Daoy (cell line): Measurements from ENCODE around the gene CSK. TPM values are rescaled to one million over a fixed set of nuclear protein-coding genes. Genes with fewer than 3 reads are reported as not detected.
"Not testable (repeated sequence)": the region's sequence is repeated elsewhere in the genome, so short reads cannot be mapped to it uniquely, and the experiment has no call there.

ENCODE experiments used
- DNase-seq: peaks from one replicate; pipeline ENCODE4 v3.0.0-alpha.2; 2015; ENCODE audit warnings: low read depth
- total RNA-seq: library from RNA; depleted of rRNA; stranded (reverse); fragments of >200 nt; shearing (Covaris generic); gene quantifications from 2 replicates; pipeline ENCODE4 v1.2.3, GENCODE V29; 2014

Gene CSK
- total RNA-seq, 1 experiment from 2014 or later = 26.9 TPM

GRCh38 chr15:74770211-74770903 is 11.5 kb upstream of the CSK start:
- no peak for DNase-seq

GRCh38 chr15:74773329-74773728 is 8.6 kb upstream of the CSK start:
- DNase-seq = no peak

GRCh38 chr15:74773731-74774252 is 8.1 kb upstream of the CSK start:
- DNase-seq = no peak

- DNase-seq = no peak
Observed at GRCh38 chr15:74775132-74775562, 6.7 kb upstream of the CSK start.

GRCh38 chr15:74775894-74776293 is 6.0 kb upstream of the CSK start:
- DNase-seq = no peak

GRCh38 chr15:74776821-74777768 is 4.8 kb upstream of the CSK start:
- no peak for DNase-seq

- DNase-seq = no peak
Observed at GRCh38 chr15:74777769-74778598, 3.9 kb upstream of the CSK start.

GRCh38 chr15:74778599-74778970 is 3.3 kb upstream of the CSK start:
- no peak for DNase-seq

- DNase-seq = no peak
Observed at GRCh38 chr15:74779162-74779648, 2.7 kb upstream of the CSK start.

- DNase-seq = no peak
Observed at GRCh38 chr15:74780523-74781430, 1.1 kb upstream of the CSK start.

- DNase-seq = no peak
Observed at GRCh38 chr15:74782259-74783071, 585 bp downstream of the CSK start.

GRCh38 chr15:74783072-74783807 is 1.4 kb downstream of the CSK start:
- DNase-seq = no peak

- DNase-seq = no peak
Observed at GRCh38 chr15:74783808-74784175, 1.9 kb downstream of the CSK start.

GRCh38 chr15:74784426-74785193 is 2.7 kb downstream of the CSK start:
- no peak for DNase-seq

GRCh38 chr15:74785194-74786032 is 3.5 kb downstream of the CSK start:
- DNase-seq = no peak

GRCh38 chr15:74786081-74786480 is 4.2 kb downstream of the CSK start:
- not testable (repeated sequence) for DNase-seq

- no peak for DNase-seq
Observed at GRCh38 chr15:74786551-74787165, 4.8 kb downstream of the CSK start.
